Measurements from ENCODE around the gene STAM. TPM values are rescaled to one million over a fixed set of nuclear protein-coding genes. Genes with fewer than 3 reads are reported as not detected.
A peak's percentile ranks its signal among the peaks of the same experiment; 100 is the strongest.

The STAM gene
- total RNA-seq, 2 experiments from 2014 or later = 52.4 to 53.3 TPM

- CTCF ChIA-PET = no interaction called here
- no peaks in the 10 kb centered on the region for H3K9me3 ChIP-seq (ENCODE audit: control insufficient read depth in 1 of 2, insufficient read depth in 1 of 2, low read length in 2 of 2)
- H3K27me3 ChIP-seq (ENCODE audit: control insufficient read depth in 1 of 2, insufficient read depth in 2 of 2, low read length in 2 of 2) = no peaks in the 10 kb centered on the region
- POLR2A ChIA-PET = no interaction called here
- no peak for DNase-seq
- peaks cover 65% of the 10 kb centered on the region for H3K4me1 Mint-ChIP-seq (ENCODE audit: low read depth)
- peaks cover 4% of the 10 kb centered on the region for H3K4me1 ChIP-seq (ENCODE audit: insufficient read depth, low read length)
- H3K4me3 ChIP-seq (ENCODE audit: low read length) = no peak overlapping the region
- ATAC-seq (ENCODE audit: poor library complexity) = no peak
- H3K4me3 Mint-ChIP-seq = no peak overlapping the region
- intact Hi-C loops (cut with DNase I, micrococcal nuclease) = no loop called here
- peaks cover 4% of the 10 kb centered on the region for H3K9me3 Mint-ChIP-seq
- no peak overlapping the region for H3K27ac Mint-ChIP-seq
- no peaks in the 10 kb centered on the region for H3K27me3 Mint-ChIP-seq
- H3K36me3 ChIP-seq (ENCODE audit: insufficient read depth, low read length) = no peaks in the 10 kb centered on the region
- TF ChIP-seq, protein P1, sequence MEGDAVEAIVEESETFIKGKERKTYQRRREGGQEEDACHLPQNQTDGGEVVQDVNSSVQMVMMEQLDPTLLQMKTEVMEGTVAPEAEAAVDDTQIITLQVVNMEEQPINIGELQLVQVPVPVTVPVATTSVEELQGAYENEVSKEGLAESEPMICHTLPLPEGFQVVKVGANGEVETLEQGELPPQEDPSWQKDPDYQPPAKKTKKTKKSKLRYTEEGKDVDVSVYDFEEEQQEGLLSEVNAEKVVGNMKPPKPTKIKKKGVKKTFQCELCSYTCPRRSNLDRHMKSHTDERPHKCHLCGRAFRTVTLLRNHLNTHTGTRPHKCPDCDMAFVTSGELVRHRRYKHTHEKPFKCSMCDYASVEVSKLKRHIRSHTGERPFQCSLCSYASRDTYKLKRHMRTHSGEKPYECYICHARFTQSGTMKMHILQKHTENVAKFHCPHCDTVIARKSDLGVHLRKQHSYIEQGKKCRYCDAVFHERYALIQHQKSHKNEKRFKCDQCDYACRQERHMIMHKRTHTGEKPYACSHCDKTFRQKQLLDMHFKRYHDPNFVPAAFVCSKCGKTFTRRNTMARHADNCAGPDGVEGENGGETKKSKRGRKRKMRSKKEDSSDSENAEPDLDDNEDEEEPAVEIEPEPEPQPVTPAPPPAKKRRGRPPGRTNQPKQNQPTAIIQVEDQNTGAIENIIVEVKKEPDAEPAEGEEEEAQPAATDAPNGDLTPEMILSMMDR (IDR thresholded peaks at IDR 0.05) = no peak
- no peak overlapping the region for H3K27ac ChIP-seq (ENCODE audit: low read depth in 1 of 2, low read length in 2 of 2)
- H3K36me3 Mint-ChIP-seq (ENCODE audit: low read depth) = peaks cover 30% of the 10 kb centered on the region
These were observed 30.6 kb downstream of the STAM start for GRCh38 chr10:17674566-17674965.

DNA sequence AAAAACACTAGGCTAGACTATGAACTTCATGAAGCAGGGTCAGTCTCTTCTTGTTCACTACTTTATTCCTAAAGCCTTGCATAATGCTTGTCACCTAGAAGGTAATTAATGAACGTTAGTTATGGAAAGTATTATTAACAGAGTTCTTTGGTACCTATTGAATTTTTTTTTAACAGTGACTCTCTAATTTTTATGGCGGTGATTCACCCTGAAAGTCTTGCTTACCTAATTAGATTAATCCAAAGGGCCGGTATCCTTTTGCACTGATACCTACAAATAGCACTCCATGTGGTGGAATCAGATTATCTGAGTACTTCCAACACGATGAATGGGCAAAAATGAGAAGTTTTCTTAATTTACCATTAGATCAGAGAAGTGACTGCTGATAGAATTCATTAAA lies 31.7 kb downstream of the STAM start:
- Histone ChIP-seq H3K36me3 (ENCODE audit: insufficient read depth, low read length) (no peaks in the 10 kb centered on the region), H3K9me3 (ENCODE audit: control insufficient read depth in 1 of 2, insufficient read depth in 1 of 2, low read length in 2 of 2) (no peaks in the 10 kb centered on the region), H3K4me3 (ENCODE audit: low read length) (no peak overlapping the region), H3K27me3 (ENCODE audit: control insufficient read depth in 1 of 2, insufficient read depth in 2 of 2, low read length in 2 of 2) (no peaks in the 10 kb centered on the region), H3K27ac (ENCODE audit: low read depth in 1 of 2, low read length in 2 of 2) (no peak overlapping the region), H3K4me1 (ENCODE audit: insufficient read depth, low read length) (no peaks in the 10 kb centered on the region)
- CTCF ChIA-PET = interaction anchor here (0.8 to 1.2 kb wide), 2 partner anchors 9 to 14 kb away, joined by 3 read pairs; no protein-coding TSS in a partner anchor
- ATAC-seq (ENCODE audit: poor library complexity) (no peak), DNase-seq (no peak)
- peaks cover 6% of the 10 kb centered on the region for H3K9me3 Mint-ChIP-seq
- no peak overlapping the region for H3K4me3 Mint-ChIP-seq
- peaks cover 39% of the 10 kb centered on the region for H3K36me3 Mint-ChIP-seq (ENCODE audit: low read depth)
- TF ChIP-seq, protein P1 (IDR thresholded peaks at IDR 0.05) = no peak
- no peaks in the 10 kb centered on the region for H3K27me3 Mint-ChIP-seq
- peak overlapping the region; percentile 3 for H3K27ac Mint-ChIP-seq
- intact Hi-C loops (cut with DNase I, micrococcal nuclease) = no loop called here
- POLR2A ChIA-PET = no interaction called here
- H3K4me1 Mint-ChIP-seq (ENCODE audit: low read depth) = peaks cover 62% of the 10 kb centered on the region

GRCh38 chr10:17676919-17677318 lies 33.0 kb downstream of the STAM start:
- Mint-ChIP-seq H3K4me1 (ENCODE audit: low read depth) (peaks cover 63% of the 10 kb centered on the region), H3K27ac (no peak overlapping the region), H3K4me3 (no peak overlapping the region), H3K27me3 (no peaks in the 10 kb centered on the region), H3K36me3 (ENCODE audit: low read depth) (peaks cover 49% of the 10 kb centered on the region), H3K9me3 (peaks cover 6% of the 10 kb centered on the region)
- intact Hi-C loops (cut with DNase I, micrococcal nuclease) = no loop called here
- Histone ChIP-seq H3K36me3 (ENCODE audit: insufficient read depth, low read length) (no peaks in the 10 kb centered on the region), H3K27ac (ENCODE audit: low read depth in 1 of 2, low read length in 2 of 2) (no peak overlapping the region), H3K9me3 (ENCODE audit: control insufficient read depth in 1 of 2, insufficient read depth in 1 of 2, low read length in 2 of 2) (no peaks in the 10 kb centered on the region), H3K4me1 (ENCODE audit: insufficient read depth, low read length) (no peaks in the 10 kb centered on the region), H3K4me3 (ENCODE audit: low read length) (no peak overlapping the region), H3K27me3 (ENCODE audit: control insufficient read depth in 1 of 2, insufficient read depth in 2 of 2, low read length in 2 of 2) (no peaks in the 10 kb centered on the region)
- ChIA-PET POLR2A (no interaction called here), CTCF (no interaction called here)
- ATAC-seq (ENCODE audit: poor library complexity) (no peak), DNase-seq (no peak)
- TF ChIP-seq, protein P1 (IDR thresholded peaks at IDR 0.05) = no peak
